Esophagus (tissue), 2 donors: ENCODE data around the gene TMC8. TPM values are rescaled to one million over a fixed set of nuclear protein-coding genes. Genes with fewer than 3 reads are reported as not detected.
A peak's percentile ranks its signal among the peaks of the same experiment; 100 is the strongest.

Experiments used
- H3K27ac ChIP-seq, 2 donors: one replicate each; pipeline ENCODE4 v1.5.1; 2013; ENCODE audit warnings: low read depth in 2 of 2, mild to moderate bottlenecking in 2 of 2, inconsistent platforms in 1 of 2, low read length in 1 of 2, moderate library complexity in 1 of 2
- H3K27me3 ChIP-seq, 2 donors: one replicate each; pipeline ENCODE4 v1.6.1; 2013; ENCODE audit warnings: low read length in 2 of 2, control low read depth in 1 of 2, mild to moderate bottlenecking in 1 of 2; ENCODE audit not compliant: insufficient read depth in 2 of 2, control insufficient read depth in 1 of 2
- H3K36me3 ChIP-seq, 2 donors: one replicate each; pipeline ENCODE4 v1.6.1; 2013; ENCODE audit warnings: low read length in 1 of 2; ENCODE audit not compliant: control insufficient read depth in 2 of 2, insufficient read depth in 2 of 2
- H3K4me1 ChIP-seq, 2 donors: one replicate each; pipeline ENCODE4 v1.6.1; 2013; ENCODE audit warnings: low read length in 1 of 2; ENCODE audit not compliant: control insufficient read depth in 2 of 2, insufficient read depth in 2 of 2
- H3K4me3 ChIP-seq, 2 donors: one replicate each; pipeline ENCODE4 v1.5.1; 2013; ENCODE audit warnings: low read length in 2 of 2, mild to moderate bottlenecking in 2 of 2, low read depth in 1 of 2, moderate library complexity in 1 of 2
- H3K9me3 ChIP-seq, 2 donors: one replicate each; pipeline ENCODE4 v1.6.1; 2013; ENCODE audit warnings: mild to moderate bottlenecking in 2 of 2, low read depth in 1 of 2, low read length in 1 of 2, moderate library complexity in 1 of 2; ENCODE audit not compliant: control insufficient read depth in 2 of 2, insufficient read depth in 1 of 2
- WGBS, 2 donors: extraction: QIAGEN DNeasy Blood & Tissue Kit; methylation state at CpG; one replicate each; pipeline ENCODE4 v1.1.7; 2013; 5-methylcytosine and 5-hydroxymethylcytosine counted together
- polyA plus RNA-seq, 2 donors: library from polyadenylated mRNA; stranded (reverse); fragments of 200-250 nt; gene quantifications; one replicate each; pipeline ENCODE4 v1.2.3, GENCODE V29; 2013
- donor health status: healthy with polysubstance abuse.
- donor health status: Bipolar disorder and iron deficiency.

TMC8 gene
- polyA plus RNA-seq, 2 donors = 2.1 to 6.1 TPM

DNA sequence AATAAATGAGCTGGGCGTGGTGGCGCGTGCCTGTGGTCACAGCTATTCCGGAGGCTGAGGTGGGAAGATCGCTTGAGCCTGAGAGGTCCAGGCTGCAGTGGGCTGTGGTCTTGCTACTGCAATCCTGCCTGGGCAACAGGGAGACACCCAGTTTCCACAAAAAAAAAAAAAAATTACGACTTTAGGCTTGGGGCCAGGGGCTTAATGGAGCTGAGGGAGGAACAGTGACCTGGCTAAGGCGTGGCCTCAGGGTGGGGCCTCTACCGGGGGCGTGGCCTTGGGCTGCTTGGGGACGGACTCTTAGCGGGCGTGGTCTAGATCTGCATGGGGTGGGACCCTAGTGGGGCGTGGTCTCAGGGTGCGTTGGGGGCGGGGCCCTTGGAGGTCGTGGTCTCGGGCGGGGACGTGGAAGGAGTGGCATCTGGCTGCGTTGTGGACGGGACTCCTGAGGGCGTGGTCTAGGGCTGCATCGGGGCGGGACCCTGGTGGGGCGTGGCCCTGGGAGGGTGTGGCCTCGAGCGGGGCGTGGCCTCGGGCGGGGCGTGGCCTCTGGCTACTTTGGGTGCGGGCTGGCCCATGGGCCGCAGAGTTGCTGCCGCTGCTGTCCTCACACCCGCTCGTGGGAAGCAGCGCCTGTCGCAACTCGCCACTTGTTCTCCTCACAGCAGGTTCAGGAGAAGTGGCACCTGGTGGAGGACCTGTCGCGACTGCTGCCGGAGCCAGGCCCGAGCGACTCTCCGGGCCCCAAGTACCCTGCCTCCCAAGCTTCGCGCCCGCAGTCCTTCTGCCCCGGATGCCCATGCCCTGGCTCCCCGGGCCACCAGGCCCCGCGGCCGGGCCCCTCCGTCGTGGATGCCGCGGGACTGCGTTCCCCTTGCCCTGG lies 9.8 kb downstream of the TMC8 start:
- Histone ChIP-seq H3K36me3 (no peaks in the 10 kb centered on the region), H3K4me3 (no peak overlapping the region), H3K4me1 (peaks cover 5 to 27% of the 10 kb centered on the region in 2 donors), H3K27ac (peak overlapping the region; percentile 49 to 60), H3K27me3 (no peaks in the 10 kb centered on the region), H3K9me3 (no peaks in the 10 kb centered on the region)
- WGBS, 2 donors = 26 to 27% methylated on average over 42 to 58 of the region's 58 CpGs

DNA sequence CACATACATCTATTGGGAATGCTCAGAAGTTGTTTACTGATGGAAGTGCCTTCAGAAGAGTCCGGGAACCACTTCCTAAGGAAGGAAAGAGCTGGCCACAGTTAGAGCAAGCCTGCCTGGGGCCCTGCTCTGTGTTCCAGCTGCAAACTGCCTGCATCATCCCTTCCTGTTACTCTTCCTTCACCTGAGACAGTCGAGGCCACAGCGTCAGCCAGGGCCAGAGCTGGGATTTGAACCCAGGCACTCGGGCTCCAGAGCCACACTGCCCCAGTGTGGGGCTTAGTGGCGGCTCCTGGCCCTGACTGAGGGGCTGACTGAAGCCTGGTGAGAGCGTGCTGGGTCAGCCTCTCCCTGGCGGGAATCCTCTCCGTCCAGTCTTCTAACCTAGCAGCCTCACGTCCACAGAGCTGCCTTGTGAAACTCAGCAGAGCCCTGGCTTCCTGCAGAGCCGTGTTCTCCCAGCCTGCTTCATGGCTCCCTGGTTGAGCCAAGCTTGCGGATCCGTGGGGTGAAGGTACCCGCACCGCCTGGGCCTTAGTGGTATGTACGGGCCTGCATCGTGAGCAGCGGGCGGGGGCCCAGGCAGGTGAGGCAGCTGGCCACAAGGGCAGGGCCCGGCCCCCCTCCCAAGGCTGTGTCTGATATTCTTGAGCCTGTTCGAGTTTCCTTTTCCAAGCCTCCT lies 11.0 kb downstream of the TMC8 start:
- Histone ChIP-seq H3K36me3 (no peaks in the 10 kb centered on the region), H3K27ac (peak overlapping the region; percentile 81 to 92), H3K4me3 (no peak overlapping the region), H3K4me1 (peaks cover 5 to 28% of the 10 kb centered on the region in 2 donors), H3K9me3 (no peaks in the 10 kb centered on the region), H3K27me3 (no peaks in the 10 kb centered on the region)
- 55 to 66% methylated on average over 20 of the region's 20 CpGs for WGBS, 2 donors

DNA sequence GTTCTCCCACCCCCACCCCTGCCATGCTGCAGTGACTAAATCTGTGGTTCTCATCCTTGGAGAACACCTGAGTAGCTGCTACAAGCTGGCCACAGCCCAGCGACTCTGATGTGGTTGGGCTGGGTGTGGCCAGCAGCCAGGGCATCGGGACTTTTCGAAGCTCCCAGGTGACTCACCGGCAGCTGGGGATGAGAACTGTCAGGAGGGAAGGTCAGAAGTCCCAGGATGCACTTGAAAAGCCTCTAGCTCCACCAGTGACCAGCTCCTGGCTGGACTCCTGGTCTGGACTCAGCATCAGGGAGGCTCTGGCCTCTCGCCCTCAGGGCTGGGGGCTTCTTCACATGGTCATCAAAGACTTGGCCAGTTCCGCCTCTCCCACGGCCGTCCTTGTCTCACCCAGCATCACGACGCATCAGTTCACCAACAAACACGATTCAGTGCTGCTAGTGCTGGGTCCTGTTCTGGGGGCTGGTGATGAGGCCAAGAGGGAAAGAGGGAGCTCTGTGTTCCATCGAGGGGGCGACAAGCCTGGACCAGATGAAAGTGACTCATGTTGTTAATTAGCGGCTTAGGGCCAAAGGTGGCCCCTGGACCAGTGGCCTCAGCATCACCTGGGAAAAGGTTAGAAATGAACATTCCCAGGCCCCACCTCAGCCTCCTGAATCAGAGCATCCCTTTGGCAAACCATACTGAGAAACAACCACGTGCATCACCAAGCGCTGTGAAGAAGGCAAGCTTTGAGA lies 11.7 kb downstream of the TMC8 start:
- Histone ChIP-seq H3K4me1 (peaks cover 5 to 28% of the 10 kb centered on the region in 2 donors), H3K27ac (peak overlapping the region; percentile 81 to 92), H3K36me3 (no peaks in the 10 kb centered on the region), H3K27me3 (no peaks in the 10 kb centered on the region), H3K4me3 (no peak overlapping the region), H3K9me3 (no peaks in the 10 kb centered on the region)
- 51 to 52% methylated on average over 16 of the region's 16 CpGs for WGBS, 2 donors

DNA sequence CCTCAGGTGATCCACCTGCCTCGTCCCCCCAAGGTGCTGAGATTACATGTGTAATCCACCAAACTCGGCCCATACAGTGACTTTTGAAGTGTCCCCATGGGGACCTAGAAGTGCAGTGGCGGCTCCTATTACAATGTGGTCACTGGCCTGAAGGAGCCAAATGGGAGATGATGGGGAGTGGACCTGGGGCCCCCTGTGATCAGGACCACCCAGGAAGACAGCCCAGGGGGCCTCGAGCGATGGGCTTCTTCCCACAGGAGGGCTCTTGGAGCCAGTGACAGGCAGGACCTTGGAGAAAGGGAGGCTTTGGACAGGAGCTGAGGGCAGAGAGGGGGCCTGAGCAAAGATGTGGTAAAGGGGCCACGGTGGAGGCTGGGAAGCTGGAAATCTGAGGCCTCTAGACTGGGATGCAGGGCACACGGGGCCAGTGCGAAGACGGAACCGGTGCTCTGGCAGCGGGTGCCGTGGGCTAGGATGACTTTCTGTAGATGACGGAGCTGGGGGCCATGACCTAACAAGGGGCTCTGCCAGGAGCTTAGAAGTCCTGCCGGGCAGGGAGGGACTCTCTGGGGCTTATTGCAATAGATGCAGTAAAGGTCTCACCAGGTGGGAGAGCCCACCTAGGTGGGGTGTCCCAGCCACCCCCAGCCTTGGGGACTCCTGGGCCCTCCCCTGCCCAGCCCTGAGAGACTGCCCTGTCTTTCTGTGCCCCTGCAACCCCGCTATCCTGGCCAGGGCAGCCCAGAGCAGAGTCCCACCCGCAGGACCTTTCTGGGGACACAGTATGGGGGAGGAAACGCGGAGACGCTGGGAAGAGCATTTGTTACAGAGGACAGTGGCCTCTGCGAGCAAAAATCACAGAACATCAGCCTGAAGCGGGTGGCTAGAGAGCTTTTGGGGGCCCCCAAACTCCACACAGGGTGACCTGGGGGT lies 12.9 kb downstream of the TMC8 start:
- peak overlapping the region in 1 of 2 donors; percentile 36 for H3K27ac ChIP-seq
- WGBS, 2 donors = 88 to 91% methylated on average over 21 of the region's 21 CpGs
- no peaks in the 10 kb centered on the region for H3K9me3 ChIP-seq
- H3K4me1 ChIP-seq = peaks cover 5 to 28% of the 10 kb centered on the region in 2 donors
- no peaks in the 10 kb centered on the region for H3K36me3 ChIP-seq
- H3K27me3 ChIP-seq = no peaks in the 10 kb centered on the region
- no peak overlapping the region for H3K4me3 ChIP-seq

DNA sequence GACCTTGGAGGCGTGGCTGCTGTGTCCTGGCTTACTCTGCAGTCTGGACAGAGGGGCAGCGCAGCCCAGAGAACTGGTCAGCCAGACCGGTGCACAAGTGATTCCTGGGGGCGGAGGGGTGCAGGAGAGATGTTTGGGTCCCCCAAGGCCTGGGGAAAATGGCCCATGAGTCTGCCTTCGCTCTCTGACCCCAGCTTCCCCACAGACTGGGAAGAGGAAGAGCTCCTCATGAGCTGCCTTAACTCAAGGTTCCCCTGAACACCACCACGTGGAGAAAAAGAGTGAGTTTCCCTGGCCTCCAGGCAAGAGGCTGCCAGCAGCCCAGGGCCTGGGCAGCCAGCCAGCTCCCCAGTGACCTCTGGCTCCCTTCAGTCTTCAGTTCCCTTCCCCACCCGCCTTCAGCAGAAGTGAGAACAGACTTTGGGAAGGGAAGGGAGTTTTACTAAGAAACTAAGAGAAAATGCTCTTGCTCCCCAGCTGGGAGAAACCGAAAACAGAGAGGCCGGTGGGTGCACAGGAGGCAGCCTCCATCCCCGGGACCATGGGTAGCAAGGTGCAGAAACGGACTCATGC lies 13.7 kb downstream of the TMC8 start:
- 46 to 57% methylated on average over 11 of the region's 11 CpGs for WGBS, 2 donors
- Histone ChIP-seq H3K27me3 (no peaks in the 10 kb centered on the region), H3K4me1 (peaks cover 5 to 28% of the 10 kb centered on the region in 2 donors), H3K36me3 (no peaks in the 10 kb centered on the region), H3K4me3 (no peak overlapping the region), H3K9me3 (no peaks in the 10 kb centered on the region), H3K27ac (peak overlapping the region in 1 of 2 donors; percentile 36)

DNA sequence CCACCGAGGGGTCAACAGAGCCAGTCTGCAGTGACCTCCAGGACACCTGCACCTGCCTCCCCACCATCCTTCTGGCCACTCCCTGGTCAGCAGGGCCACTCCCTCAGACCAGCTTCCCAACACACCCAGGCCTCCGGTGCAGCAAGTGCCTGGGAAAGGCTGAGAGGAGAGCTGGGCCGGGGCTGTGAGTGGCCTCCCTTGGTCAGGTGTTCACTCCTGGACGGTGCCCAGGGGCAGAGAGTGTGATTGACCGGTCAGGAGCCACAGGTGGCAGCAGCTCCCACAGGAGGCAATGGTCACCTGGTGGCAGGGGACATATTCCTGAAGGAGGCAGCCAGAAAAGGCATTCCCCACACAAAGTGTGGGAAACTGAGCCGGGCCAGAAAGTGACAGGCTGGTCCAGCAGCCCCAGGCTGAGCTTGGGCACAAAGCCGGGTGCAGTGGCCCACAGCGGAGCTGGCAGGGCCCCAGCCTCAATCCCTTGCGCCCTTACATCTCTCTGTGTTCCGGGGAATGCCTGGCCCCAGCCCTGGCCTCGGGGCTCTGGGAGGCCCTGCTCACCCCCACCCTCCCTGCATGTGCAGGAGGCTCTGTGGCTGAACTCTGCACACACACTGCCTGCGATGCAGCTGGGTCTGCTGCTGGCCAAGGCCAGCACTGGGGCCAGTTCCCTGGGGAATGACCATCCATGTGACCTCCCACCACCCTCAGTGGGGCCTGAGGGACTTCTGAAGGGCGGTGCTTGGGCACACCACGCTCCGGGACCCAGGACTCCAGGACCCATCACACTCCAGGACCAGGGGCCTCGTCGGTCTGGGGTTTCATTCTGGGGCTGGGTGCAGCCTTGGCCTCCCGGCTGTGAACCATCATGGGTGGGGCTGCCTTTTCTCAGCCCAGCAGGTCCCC lies 14.4 kb downstream of the TMC8 start:
- Histone ChIP-seq H3K4me3 (no peak overlapping the region), H3K27ac (peak overlapping the region; percentile 16 to 26), H3K9me3 (no peaks in the 10 kb centered on the region), H3K4me1 (peaks cover 5 to 28% of the 10 kb centered on the region in 2 donors), H3K36me3 (no peaks in the 10 kb centered on the region), H3K27me3 (no peaks in the 10 kb centered on the region)
- 42 to 43% methylated on average over 17 to 18 of the region's 18 CpGs for WGBS, 2 donors

DNA sequence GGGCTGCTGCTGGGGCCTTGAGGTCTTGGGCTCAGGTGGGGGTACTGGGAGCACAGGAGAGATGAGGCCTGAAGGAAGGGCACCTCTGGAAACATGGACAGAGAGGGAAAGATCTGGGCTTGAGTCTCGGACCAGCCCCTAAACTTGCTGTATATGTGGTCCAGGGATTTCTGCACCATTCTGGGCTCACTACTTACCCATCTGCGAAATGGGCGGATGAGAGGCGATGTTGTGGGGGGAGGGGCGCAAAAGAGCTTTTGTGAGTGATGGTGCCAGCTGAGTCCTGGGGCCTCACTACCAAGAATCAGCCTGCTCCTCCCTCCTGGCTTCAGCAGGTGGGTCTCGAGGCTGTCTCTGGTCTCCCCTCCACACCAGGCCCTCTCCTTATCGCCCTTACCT lies 15.9 kb downstream of the TMC8 start:
- Histone ChIP-seq H3K27ac (no peak overlapping the region), H3K4me3 (no peak overlapping the region), H3K27me3 (no peaks in the 10 kb centered on the region), H3K36me3 (no peaks in the 10 kb centered on the region), H3K4me1 (peaks cover 5 to 25% of the 10 kb centered on the region in 2 donors), H3K9me3 (no peaks in the 10 kb centered on the region)
- WGBS, 2 donors = 96 to 97% methylated on average over 7 of the region's 7 CpGs

DNA sequence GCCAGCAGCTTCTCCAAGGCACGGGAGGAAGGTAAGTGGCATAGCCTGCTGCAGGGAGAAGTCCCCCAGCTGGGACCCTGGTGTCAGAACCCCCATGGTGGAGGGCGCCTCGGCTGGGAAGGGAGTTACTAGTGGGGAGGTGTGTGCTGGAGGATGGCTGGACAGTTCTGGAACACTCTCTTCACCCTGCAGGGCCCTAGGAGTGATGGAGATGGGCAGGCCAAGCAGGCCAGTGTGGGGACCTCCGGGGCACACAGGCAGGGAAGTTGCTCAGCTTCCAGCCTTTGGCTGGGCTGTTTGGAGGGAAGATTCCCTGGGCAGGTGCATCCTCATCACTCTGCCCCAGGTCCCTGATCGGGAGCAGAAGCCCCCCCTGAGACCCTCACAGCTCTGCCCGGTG lies 16.3 kb downstream of the TMC8 start:
- Histone ChIP-seq H3K27me3 (no peaks in the 10 kb centered on the region), H3K27ac (no peak overlapping the region), H3K9me3 (no peaks in the 10 kb centered on the region), H3K4me3 (no peak overlapping the region), H3K36me3 (no peaks in the 10 kb centered on the region), H3K4me1 (peaks cover 5 to 21% of the 10 kb centered on the region in 2 donors)
- WGBS, 2 donors = 81 to 91% methylated on average over 6 of the region's 6 CpGs
